H9 (cell line): ENCODE data around the gene F13A1. TPM values are rescaled to one million over a fixed set of nuclear protein-coding genes. Genes with fewer than 3 reads are reported as not detected.

Source experiments
- DNase-seq: peaks from one replicate; pipeline ENCODE4 v3.0.0-alpha.2; 2017
- H2AFZ ChIP-seq: one replicate; pipeline ENCODE4 v1.6.1; 2013; ENCODE audit warnings: mild to moderate bottlenecking, low read length, control low read depth, moderate library complexity
- H2AK5ac ChIP-seq: 2 replicates; pipeline ENCODE4 v1.6.1; 2013; ENCODE audit warnings: low read length, control low read depth, mixed read lengths; ENCODE audit not compliant: insufficient read length
- H2BK120ac ChIP-seq: one replicate; pipeline ENCODE4 v1.6.1; 2013; ENCODE audit warnings: low read depth, mild to moderate bottlenecking, low read length, control low read depth, inconsistent platforms; ENCODE audit not compliant: poor library complexity, severe bottlenecking
- H2BK12ac ChIP-seq: 2 replicates; pipeline ENCODE4 v1.6.1; 2013; ENCODE audit warnings: low read length, control low read depth, mixed read lengths, low read depth; ENCODE audit not compliant: insufficient read length
- H2BK15ac ChIP-seq: 2 replicates; pipeline ENCODE4 v1.6.1; 2013; ENCODE audit warnings: low read depth, low read length, control low read depth
- H2BK20ac ChIP-seq: one replicate; pipeline ENCODE4 v1.6.1; 2013; ENCODE audit warnings: low read depth, mild to moderate bottlenecking, low read length, control low read depth, inconsistent platforms; ENCODE audit not compliant: poor library complexity, severe bottlenecking
- H2BK5ac ChIP-seq: 2 replicates; pipeline ENCODE4 v1.6.1; 2013; ENCODE audit warnings: low read length, control low read depth, mixed read lengths; ENCODE audit not compliant: insufficient read length
- H3K14ac ChIP-seq: 2 replicates; pipeline ENCODE4 v1.6.1; 2013; ENCODE audit warnings: low read length, control low read depth; ENCODE audit not compliant: insufficient read depth
- H3K18ac ChIP-seq: 2 replicates; pipeline ENCODE4 v1.6.1; 2013; ENCODE audit warnings: low read depth, mild to moderate bottlenecking, mixed read lengths, low read length, control low read depth; ENCODE audit not compliant: insufficient read length
- H3K23ac ChIP-seq: 2 replicates; pipeline ENCODE4 v1.6.1; 2013; ENCODE audit warnings: low read length, control low read depth, mixed read lengths, low read depth; ENCODE audit not compliant: insufficient read length
- H3K23me2 ChIP-seq: 2 replicates; pipeline ENCODE4 v1.6.1; 2013; ENCODE audit warnings: low read depth, mild to moderate bottlenecking, mixed read lengths, low read length, control low read depth; ENCODE audit not compliant: insufficient read length, poor library complexity, severe bottlenecking
- H3K27ac ChIP-seq: 2 replicates; pipeline ENCODE4 v1.5.1; 2013; ENCODE audit warnings: low read length, control low read depth, mixed read lengths, low read depth; ENCODE audit not compliant: insufficient read length
- H3K27me3 ChIP-seq: 2 replicates; pipeline ENCODE4 v1.6.1; 2013; ENCODE audit warnings: low read length, control low read depth, inconsistent platforms; ENCODE audit not compliant: insufficient read depth
- H3K4ac ChIP-seq: 2 replicates; pipeline ENCODE4 v1.6.1; 2013; ENCODE audit warnings: low read depth, mild to moderate bottlenecking, control low read depth, inconsistent platforms, low read length, moderate library complexity
- H3K4me1 ChIP-seq: 2 replicates; pipeline ENCODE4 v1.6.1; 2013; ENCODE audit warnings: low read length, control low read depth, inconsistent platforms; ENCODE audit not compliant: insufficient read depth
- H3K4me2 ChIP-seq: 2 replicates; pipeline ENCODE4 v1.6.1; 2013; ENCODE audit warnings: low read length, control low read depth, mixed read lengths; ENCODE audit not compliant: insufficient read length, insufficient read depth
- H3K56ac ChIP-seq: 2 replicates; pipeline ENCODE4 v1.6.1; 2013; ENCODE audit warnings: low read depth, mild to moderate bottlenecking, mixed read lengths, low read length, control low read depth; ENCODE audit not compliant: insufficient read length
- H3K79me1 ChIP-seq: 2 replicates; pipeline ENCODE4 v1.6.1; 2013; ENCODE audit warnings: low read depth, mild to moderate bottlenecking, moderate library complexity, low read length, control low read depth, inconsistent platforms; ENCODE audit not compliant: insufficient read depth, poor library complexity, severe bottlenecking
- H3K79me2 ChIP-seq: 2 replicates; pipeline ENCODE4 v1.6.1; 2013; ENCODE audit warnings: low read length, control low read depth, inconsistent platforms; ENCODE audit not compliant: insufficient read depth
- H3K9ac ChIP-seq: 2 replicates; pipeline ENCODE4 v1.6.1; 2013; ENCODE audit warnings: low read length, control low read depth, mixed read lengths; ENCODE audit not compliant: insufficient read length; ENCODE audit errors: extremely low read depth
- H3K9me3 ChIP-seq: one replicate; pipeline ENCODE4 v1.6.1; 2013; ENCODE audit warnings: low read depth, low read length, inconsistent platforms; ENCODE audit not compliant: control insufficient read depth
- H3T11ph ChIP-seq: one replicate; pipeline ENCODE4 v1.6.1; 2013; ENCODE audit warnings: mild to moderate bottlenecking, low read length, control low read depth, inconsistent platforms
- H4K20me1 ChIP-seq: one replicate; pipeline ENCODE4 v1.6.1; 2013; ENCODE audit not compliant: control insufficient read depth, insufficient read length, insufficient read depth
- H4K5ac ChIP-seq: 2 replicates; pipeline ENCODE4 v1.6.1; 2013; ENCODE audit warnings: low read depth, mild to moderate bottlenecking, mixed read lengths, low read length, control low read depth; ENCODE audit not compliant: insufficient read length
- H4K8ac ChIP-seq: replicated peaks from 2 replicates; pipeline ENCODE4 v1.6.1; 2013; ENCODE audit warnings: low read length, control low read depth, mixed read lengths, low read depth; ENCODE audit not compliant: insufficient read length
- H4K91ac ChIP-seq: 2 replicates; pipeline ENCODE4 v1.6.1; 2013; ENCODE audit warnings: low read depth, mild to moderate bottlenecking, moderate library complexity, mixed read lengths, low read length, control low read depth; ENCODE audit not compliant: insufficient read length
- H3K27ac Mint-ChIP-seq, 3 experiments: 2 replicates in 2 of 3; 3 replicates in 1 of 3; pipeline ENCODE4 v1.8.0; 2020 to 2021; ENCODE audit warnings: mixed read lengths in 3 of 3, mild to moderate bottlenecking in 1 of 3, moderate library complexity in 1 of 3
- H3K27me3 Mint-ChIP-seq: 2 replicates; pipeline ENCODE4 v1.8.0; 2021; ENCODE audit warnings: low read depth, mild to moderate bottlenecking, moderate library complexity, mixed read lengths
- H3K36me3 Mint-ChIP-seq, 3 experiments: 2 replicates in 2 of 3; 3 replicates in 1 of 3; pipeline ENCODE4 v1.8.0; 2020 to 2021; ENCODE audit warnings: low read depth in 3 of 3, mixed read lengths in 3 of 3; ENCODE audit not compliant: insufficient read depth in 1 of 3
- H3K4me1 Mint-ChIP-seq, 2 experiments: 2 replicates each; pipeline ENCODE4 v1.8.0; 2020; ENCODE audit warnings: mixed read lengths in 2 of 2
- H3K4me3 Mint-ChIP-seq, 2 experiments: 2 replicates in 1 of 2; 3 replicates in 1 of 2; pipeline ENCODE4 v1.8.0; 2020 to 2021; ENCODE audit warnings: mild to moderate bottlenecking in 2 of 2, mixed read lengths in 2 of 2, moderate library complexity in 1 of 2
- H3K9me3 Mint-ChIP-seq, 2 experiments: 2 replicates in 1 of 2; 3 replicates in 1 of 2; pipeline ENCODE4 v1.8.0; 2020; ENCODE audit warnings: mild to moderate bottlenecking in 2 of 2, mixed read lengths in 2 of 2, moderate library complexity in 1 of 2
- CTCF ChIP-seq: fragments of 200-600 bp; sonication (generic); conservative IDR thresholded peaks from 3 replicates; pipeline ENCODE4 v1.8.0; 2021; ENCODE audit warnings: antibody characterized with exemption, mild to moderate bottlenecking
- WGBS: extraction: QIAGEN DNeasy Blood & Tissue Kit; methylation state at CpG from one replicate; pipeline ENCODE4 v1.1.7; 2013; ENCODE audit warnings: missing lambda C conversion rate, low lambda C conversion rate, mixed read lengths; ENCODE audit not compliant: insufficient read length; ENCODE audit errors: extremely low coverage; 5-methylcytosine and 5-hydroxymethylcytosine counted together
- total RNA-seq: library from RNA; stranded (reverse); gene quantifications from 2 replicates; pipeline ENCODE4 v1.2.1, GENCODE V29; 2021

F13A1 gene
- total RNA-seq, 1 experiment from 2014 or later, result 0.15 TPM

DNA sequence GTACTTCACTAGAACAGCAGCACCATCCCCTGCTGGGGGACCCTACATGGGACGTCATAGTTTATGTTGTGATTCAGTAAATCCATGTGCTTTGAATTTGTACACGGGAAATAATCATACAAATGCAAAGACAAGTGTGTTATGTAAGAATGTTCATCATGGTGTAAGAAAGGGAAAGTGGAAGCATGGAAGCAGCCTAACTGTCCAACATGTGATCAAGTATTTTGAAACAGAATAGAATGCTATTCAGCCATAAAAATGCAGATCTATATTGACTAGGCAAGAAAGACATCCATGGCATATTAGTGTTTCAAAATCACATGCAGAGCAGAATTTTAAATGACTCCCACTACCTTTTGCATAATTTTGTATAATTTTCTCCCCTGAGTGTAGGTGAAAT lies 117.6 kb downstream of the F13A1 start:
- H2AFZ ChIP-seq, result no peak overlapping the region
- no peak for DNase-seq
- peaks cover 2 to 4% of the 10 kb centered on the region in 2 experiments; a peak in 3 of 5 replicates for H3K9me3 Mint-ChIP-seq

More for the DNA sequence above, 117.6 kb downstream of the F13A1 start:
- H3K79me1 ChIP-seq, result no peaks in the 10 kb centered on the region
- H4K91ac ChIP-seq, result no peak overlapping the region
- no peak for TF ChIP-seq CTCF
- peaks cover 0 to 4% (median 0%) of the 10 kb centered on the region in 3 experiments; a peak in 2 of 7 replicates for H3K36me3 Mint-ChIP-seq
- H3K27me3 Mint-ChIP-seq, result peaks cover 3% of the 10 kb centered on the region
- no peaks in the 10 kb centered on the region for H3K23me2 ChIP-seq
- H3K18ac ChIP-seq, result no peak overlapping the region
- no peaks in the 10 kb centered on the region for H3K79me2 ChIP-seq
- H2BK20ac ChIP-seq, result no peak overlapping the region
- no peaks in the 10 kb centered on the region for H3K9me3 ChIP-seq
- no peak overlapping the region for H2BK12ac ChIP-seq
- WGBS, result no CpG with 5 or more reads among the region's 2 CpGs
- H3K14ac ChIP-seq, result no peak overlapping the region
- H3K27ac ChIP-seq, result no peak overlapping the region
- no peak overlapping the region for H3K4me2 ChIP-seq
- H3K4me3 Mint-ChIP-seq, result no peak overlapping the region
- H3K27ac Mint-ChIP-seq, result no peak overlapping the region
- H4K8ac ChIP-seq, result no peak overlapping the region
- no peak overlapping the region for H2AK5ac ChIP-seq
- H3K56ac ChIP-seq, result no peak overlapping the region
- H2BK120ac ChIP-seq, result no peak overlapping the region
- H3K4ac ChIP-seq, result no peak overlapping the region
- no peak overlapping the region for H4K5ac ChIP-seq
- H3K23ac ChIP-seq, result no peak overlapping the region
- no peak overlapping the region for H3K9ac ChIP-seq
- H3K27me3 ChIP-seq, result no peaks in the 10 kb centered on the region; the same call in 1 of the 2 replicates
- H3K4me1 Mint-ChIP-seq, result peaks cover 7 to 10% of the 10 kb centered on the region in 2 experiments
- H2BK5ac ChIP-seq, result no peak overlapping the region
- H4K20me1 ChIP-seq, result no peaks in the 10 kb centered on the region
- no peak overlapping the region for H2BK15ac ChIP-seq
- H3T11ph ChIP-seq, result no peak overlapping the region
- no peaks in the 10 kb centered on the region for H3K4me1 ChIP-seq
